Colonic mucosa (tissue), 4 donors: ENCODE measurements around the gene AKAP6. TPM values are rescaled to one million over a fixed set of nuclear protein-coding genes. Genes with fewer than 3 reads are reported as not detected.

Experiments
- DNase-seq: peaks from one replicate; pipeline ENCODE4 v3.0.0-alpha.2; 2020
- H3K27ac ChIP-seq: fragments of 200-600 bp; one replicate; pipeline ENCODE4 v1.8.0; 2021
- H3K27me3 ChIP-seq: fragments of 200-600 bp; one replicate; pipeline ENCODE4 v1.8.0; 2021
- H3K36me3 ChIP-seq: fragments of 200-600 bp; one replicate; pipeline ENCODE4 v1.8.0; 2021
- H3K4me1 ChIP-seq: fragments of 200-600 bp; one replicate; pipeline ENCODE4 v1.8.0; 2021; ENCODE audit warnings: mild to moderate bottlenecking
- H3K4me3 ChIP-seq: fragments of 200-600 bp; one replicate; pipeline ENCODE4 v1.8.0; 2021
- H3K9ac ChIP-seq, 2 donors: one replicate each; pipeline ENCODE4 v1.7.0; 2013; ENCODE audit warnings: control low read depth in 2 of 2, low read depth in 2 of 2, low read length in 2 of 2
- H3K9me3 ChIP-seq: fragments of 200-600 bp; one replicate; pipeline ENCODE4 v1.8.0; 2021
- intact Hi-C: fragments of 100-400 bp; cut with DNase I; formaldehyde crosslinking; loops from one replicate; pipeline ENCODE4 v1.14.1; 2022
- total RNA-seq, 2 donors: library from RNA; stranded (reverse); fragmentation: NEBNext Ultra II Directional in 1 of 2; extraction: Animal tissue kit (Norgen Biotek cat#: 25700) in 1 of 2; gene quantifications; one replicate each; pipeline ENCODE4 v1.2.1, GENCODE V29; 2021
- TF ChIP-seq, protein P1 (sequence below): fragments of 200-600 bp; IDR thresholded peaks from one replicate; pipeline ENCODE4 v1.8.0; 2022; ENCODE audit warnings: antibody characterized with exemption, mild to moderate bottlenecking
- donor health status: healthy.
- donor health status: DM: no; HTN: no; CAD: no.
- donor health status: DM: no; HTN: no; CAD: no.

AKAP6 gene
- total RNA-seq, 2 donors from 2014 or later, result 1.3 to 10.3 TPM

DNA sequence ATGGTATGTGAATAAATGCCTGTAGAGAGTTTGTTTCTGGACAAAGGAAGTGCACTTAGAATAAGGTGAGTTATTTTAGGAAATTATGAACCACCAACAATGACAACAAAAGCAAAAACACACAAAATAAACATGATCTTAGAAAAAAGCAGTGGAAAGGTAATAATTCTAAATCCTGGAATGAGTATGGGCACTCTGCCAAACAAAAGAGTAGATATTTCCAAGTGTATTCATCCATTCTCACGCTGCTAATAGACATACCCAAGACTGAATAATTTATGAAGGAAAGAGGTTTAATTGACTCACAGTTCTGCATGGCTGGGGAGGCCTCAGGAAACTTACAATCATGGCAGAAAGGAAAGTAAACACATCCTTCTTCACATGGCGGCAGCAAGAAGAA lies 340.3 kb downstream of the AKAP6 start:
- intact Hi-C loops, result no loop called here
- Histone ChIP-seq H3K27ac (no peak overlapping the region), H3K9ac (no peak overlapping the region), H3K4me1 (no peaks in the 10 kb centered on the region), H3K36me3 (no peaks in the 10 kb centered on the region), H3K9me3 (no peaks in the 10 kb centered on the region), H3K4me3 (no peak overlapping the region), H3K27me3 (no peaks in the 10 kb centered on the region)
- TF ChIP-seq, protein P1, sequence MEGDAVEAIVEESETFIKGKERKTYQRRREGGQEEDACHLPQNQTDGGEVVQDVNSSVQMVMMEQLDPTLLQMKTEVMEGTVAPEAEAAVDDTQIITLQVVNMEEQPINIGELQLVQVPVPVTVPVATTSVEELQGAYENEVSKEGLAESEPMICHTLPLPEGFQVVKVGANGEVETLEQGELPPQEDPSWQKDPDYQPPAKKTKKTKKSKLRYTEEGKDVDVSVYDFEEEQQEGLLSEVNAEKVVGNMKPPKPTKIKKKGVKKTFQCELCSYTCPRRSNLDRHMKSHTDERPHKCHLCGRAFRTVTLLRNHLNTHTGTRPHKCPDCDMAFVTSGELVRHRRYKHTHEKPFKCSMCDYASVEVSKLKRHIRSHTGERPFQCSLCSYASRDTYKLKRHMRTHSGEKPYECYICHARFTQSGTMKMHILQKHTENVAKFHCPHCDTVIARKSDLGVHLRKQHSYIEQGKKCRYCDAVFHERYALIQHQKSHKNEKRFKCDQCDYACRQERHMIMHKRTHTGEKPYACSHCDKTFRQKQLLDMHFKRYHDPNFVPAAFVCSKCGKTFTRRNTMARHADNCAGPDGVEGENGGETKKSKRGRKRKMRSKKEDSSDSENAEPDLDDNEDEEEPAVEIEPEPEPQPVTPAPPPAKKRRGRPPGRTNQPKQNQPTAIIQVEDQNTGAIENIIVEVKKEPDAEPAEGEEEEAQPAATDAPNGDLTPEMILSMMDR, result no peak
- DNase-seq, result no peak

DNA sequence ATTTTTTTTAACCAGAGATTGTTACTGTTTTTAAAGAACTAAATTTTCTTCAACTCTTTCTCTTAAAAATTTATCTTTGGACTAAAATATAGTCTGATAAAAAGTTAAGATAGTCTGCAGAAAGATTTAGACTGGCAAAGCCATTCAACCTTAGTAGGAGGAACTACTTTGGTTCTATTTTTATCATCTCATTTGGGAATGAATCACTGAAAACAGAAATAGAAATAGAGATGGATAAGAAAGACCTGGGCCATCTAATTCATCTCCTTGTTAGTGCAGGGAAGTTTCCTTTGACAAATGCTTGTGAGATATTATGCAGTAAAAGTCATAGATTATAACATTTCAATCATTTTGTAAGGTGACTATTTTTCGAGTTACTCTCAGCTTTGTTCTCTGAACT lies 346.3 kb downstream of the AKAP6 start:
- H3K4me3 ChIP-seq, result no peak overlapping the region
- intact Hi-C loops, result no loop called here
- TF ChIP-seq, protein P1, result no peak

DNA sequence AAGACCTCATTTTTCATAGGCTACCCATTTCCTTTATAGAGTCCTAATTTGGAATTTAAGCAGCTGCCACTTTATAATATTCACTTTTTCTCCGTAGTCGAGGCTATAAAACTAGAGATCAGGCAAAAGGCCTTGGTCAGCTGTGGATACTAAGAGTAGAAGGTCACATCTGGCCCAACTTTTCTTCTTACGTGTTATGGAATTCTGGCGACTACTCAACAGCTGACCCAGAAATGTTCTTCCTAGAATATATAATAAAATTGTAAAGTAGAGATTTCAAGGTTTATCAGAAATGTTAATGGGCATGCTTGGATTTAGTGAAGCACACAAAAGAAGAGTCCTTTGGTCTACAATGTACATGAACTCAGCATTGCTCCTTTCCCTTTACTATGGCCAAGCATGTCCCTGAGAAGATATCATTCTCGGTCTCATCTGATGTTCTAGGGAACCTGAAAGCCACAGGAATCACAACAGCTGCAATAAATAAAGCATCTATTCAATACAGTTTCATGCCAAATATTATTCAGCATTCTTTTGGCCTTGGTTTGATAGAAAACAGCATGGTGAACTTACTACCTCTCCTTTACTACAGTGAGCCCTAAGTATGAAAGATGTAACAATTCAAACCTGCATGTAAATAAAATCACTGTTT lies 348.2 kb downstream of the AKAP6 start:
- TF ChIP-seq, protein P1, result no peak
- H3K27ac ChIP-seq, result no peak overlapping the region
- no peak overlapping the region for H3K4me3 ChIP-seq
- H3K4me1 ChIP-seq, result no peaks in the 10 kb centered on the region
- intact Hi-C loops, result no loop called here
- H3K27me3 ChIP-seq, result no peaks in the 10 kb centered on the region
- no peak for DNase-seq
- H3K36me3 ChIP-seq, result no peaks in the 10 kb centered on the region
- H3K9me3 ChIP-seq, result no peaks in the 10 kb centered on the region
- no peak overlapping the region for H3K9ac ChIP-seq

More for the DNA sequence above, 346.3 kb downstream of the AKAP6 start:
- no peak overlapping the region for H3K9ac ChIP-seq
- H3K27ac ChIP-seq, result no peak overlapping the region
- H3K4me1 ChIP-seq, result no peaks in the 10 kb centered on the region
- no peak for DNase-seq
- no peaks in the 10 kb centered on the region for H3K27me3 ChIP-seq
- no peaks in the 10 kb centered on the region for H3K9me3 ChIP-seq
- no peaks in the 10 kb centered on the region for H3K36me3 ChIP-seq

DNA sequence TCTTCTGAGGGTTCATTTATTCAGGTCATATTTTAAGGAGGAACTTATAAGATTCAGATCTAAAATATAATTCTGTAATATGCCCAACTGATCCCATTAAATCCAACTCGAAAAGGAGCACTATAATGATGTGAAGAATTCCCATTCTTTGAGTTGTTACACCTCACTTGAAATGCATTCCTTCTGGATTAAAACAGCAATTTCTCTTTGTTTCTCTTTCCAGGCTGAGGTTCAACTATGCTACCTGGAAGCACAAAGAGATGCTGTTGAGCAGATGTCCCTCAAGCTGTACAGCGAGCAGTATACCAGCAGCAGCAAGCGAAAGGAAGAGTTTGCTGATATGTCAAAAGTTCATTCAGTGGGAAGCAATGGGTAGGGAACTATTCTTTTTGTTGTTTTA lies 349.0 kb downstream of the AKAP6 start:
- no peak overlapping the region for H3K4me3 ChIP-seq
- H3K4me1 ChIP-seq, result no peaks in the 10 kb centered on the region
- no peaks in the 10 kb centered on the region for H3K27me3 ChIP-seq
- no peak for DNase-seq
- H3K27ac ChIP-seq, result no peak overlapping the region
- intact Hi-C loops, result no loop called here
- H3K9me3 ChIP-seq, result no peaks in the 10 kb centered on the region
- TF ChIP-seq, protein P1, result no peak
- no peak overlapping the region for H3K9ac ChIP-seq
- no peaks in the 10 kb centered on the region for H3K36me3 ChIP-seq

DNA sequence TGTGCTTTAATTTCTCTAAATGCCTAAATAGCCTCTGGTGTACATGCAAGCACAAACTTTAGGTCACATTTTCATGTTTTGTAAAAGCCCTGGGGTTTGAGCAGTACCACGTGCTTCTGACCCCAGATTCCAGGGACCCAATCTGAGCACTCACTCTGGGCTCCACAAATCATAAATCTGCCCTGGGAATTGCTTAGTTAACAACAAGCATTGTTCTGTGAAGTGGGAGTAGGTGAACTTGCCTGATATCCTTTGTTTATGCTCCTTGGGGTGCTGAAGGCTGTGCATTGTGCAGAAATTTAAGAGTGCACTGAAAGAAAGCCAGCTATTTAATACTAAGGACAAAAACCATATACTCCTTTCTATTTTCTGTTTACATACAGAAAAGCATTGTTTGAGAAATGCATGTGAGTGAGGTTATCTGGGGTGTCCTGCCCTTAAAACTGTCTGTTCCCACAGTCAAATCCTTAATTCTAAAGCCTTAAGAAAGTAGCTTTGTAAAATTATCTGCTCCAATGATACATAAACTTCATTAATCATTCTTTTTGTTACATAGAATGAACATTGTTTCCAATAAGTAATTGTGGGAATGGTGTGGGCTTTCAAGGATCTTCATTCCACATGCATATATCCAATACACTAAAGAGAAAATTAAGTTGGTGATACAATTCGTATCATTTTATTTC lies 351.0 kb downstream of the AKAP6 start:
- intact Hi-C loops, result no loop called here
- DNase-seq, result no peak
- TF ChIP-seq, protein P1, result no peak

More for the DNA sequence above, 351.0 kb downstream of the AKAP6 start:
- Histone ChIP-seq H3K27me3 (no peaks in the 10 kb centered on the region), H3K4me3 (no peak overlapping the region), H3K27ac (no peak overlapping the region), H3K9ac (no peak overlapping the region), H3K36me3 (no peaks in the 10 kb centered on the region), H3K9me3 (no peaks in the 10 kb centered on the region), H3K4me1 (no peaks in the 10 kb centered on the region)
